T-helper 1 cell treated with Interleukin-12 subunit alpha and Interleukin-12 subunit beta and Interleukin-4 antibody, amounts not matched to agents 30 ng/mL and 1 ng/mL, for 36 hours (primary cell): ENCODE data around the gene MRPS35. TPM values are rescaled to one million over a fixed set of nuclear protein-coding genes. Genes with fewer than 3 reads are reported as not detected.

ENCODE experiments used
- intact Hi-C: fragments of 100-400 bp; cut with micrococcal nuclease; formaldehyde crosslinking; loops from one replicate; pipeline ENCODE4 v1.15.1; 2024
- total RNA-seq: library from RNA; stranded (reverse); gene quantifications from 2 replicates; pipeline ENCODE4 v1.2.3, GENCODE V29; 2022

Gene MRPS35
- total RNA-seq, 1 donor from 2014 or later: 39.0 TPM

GRCh38 chr12:27802936-27803335 is 92.3 kb downstream of the MRPS35 start:
- intact Hi-C loops: no loop called here

- intact Hi-C loops: no loop called here
Measured at GRCh38 chr12:27805238-27805637, 94.6 kb downstream of the MRPS35 start.

Other genes with a start within 250 kb of the MRPS35 start
- gene PPFIBP1, start 186.6 kb upstream of the MRPS35 start, total RNA-seq: 49.6 and 53.4 TPM in 2 replicates
- 1.4 and 1.8 TPM in 2 replicates for gene REP15, start 14.4 kb upstream of the MRPS35 start, total RNA-seq
- gene KLHL42, start 69.4 kb downstream of the MRPS35 start, total RNA-seq: 17.5 and 20.5 TPM in 2 replicates
- not detected in 2 replicates for gene MANSC4, start 69.4 kb downstream of the MRPS35 start, total RNA-seq